Neural crest cell (in vitro differentiated cells): Measurements from ENCODE around the gene AKR1D1. TPM values are rescaled to one million over a fixed set of nuclear protein-coding genes. Genes with fewer than 3 reads are reported as not detected.
"Not testable (repeated sequence)": the region's sequence is repeated elsewhere in the genome, so short reads cannot be mapped to it uniquely, and the experiment has no call there.

Experiments
- DNase-seq: peaks from one replicate; pipeline ENCODE4 v3.0.0; 2021; ENCODE audit warnings: low read depth, mixed read lengths, low spot score
- H3K27ac Mint-ChIP-seq: one replicate; pipeline ENCODE4 v1.8.0; 2021; ENCODE audit warnings: mild to moderate bottlenecking, mixed read lengths; ENCODE audit not compliant: unreplicated experiment
- H3K27me3 Mint-ChIP-seq: 2 replicates; pipeline ENCODE4 v1.8.0; 2021; ENCODE audit warnings: low read depth, mild to moderate bottlenecking, mixed read lengths
- H3K36me3 Mint-ChIP-seq: 2 replicates; pipeline ENCODE4 v1.8.0; 2021; ENCODE audit warnings: low read depth, mild to moderate bottlenecking, mixed read lengths
- H3K4me1 Mint-ChIP-seq: 2 replicates; pipeline ENCODE4 v1.8.0; 2021; ENCODE audit warnings: mixed read lengths
- H3K4me3 Mint-ChIP-seq: one replicate; pipeline ENCODE4 v1.8.0; 2021; ENCODE audit warnings: mild to moderate bottlenecking, mixed read lengths
- H3K9me3 Mint-ChIP-seq: 2 replicates; pipeline ENCODE4 v1.8.0; 2021; ENCODE audit warnings: mixed read lengths
- total RNA-seq: library from RNA; stranded (reverse); gene quantifications from 2 replicates; pipeline ENCODE4 v1.2.1, GENCODE V29; 2021
- TF ChIP-seq, protein P1 (sequence below): fragments of 200-600 bp; sonication (generic); conservative IDR thresholded peaks from 2 replicates; pipeline ENCODE4 v1.5.0; 2021; ENCODE audit warnings: antibody characterized with exemption, mild to moderate bottlenecking

AKR1D1 gene
- total RNA-seq, 1 donor from 2014 or later: not detected

DNA sequence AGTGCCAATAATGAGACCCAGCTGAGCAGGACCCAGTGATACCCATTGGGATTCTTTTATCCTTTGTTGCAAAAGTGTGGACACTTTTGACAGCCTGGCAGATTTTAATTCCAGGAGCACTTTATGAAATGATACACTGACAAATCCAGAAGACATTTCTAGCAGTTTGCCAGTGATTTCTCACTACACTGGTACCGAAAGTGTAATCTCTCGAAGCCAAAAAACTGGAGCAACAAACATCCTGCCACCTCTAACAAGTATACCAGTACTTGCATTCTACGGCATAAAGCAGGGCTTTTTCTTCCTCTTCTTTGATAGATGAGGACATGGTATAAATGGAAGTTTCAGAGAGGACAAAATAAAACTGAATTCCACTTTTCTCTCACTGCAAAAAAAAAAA is 28.4 kb upstream of the AKR1D1 start:
- no peaks in the 10 kb centered on the region for H3K27me3 Mint-ChIP-seq
- H3K9me3 Mint-ChIP-seq: no peaks in the 10 kb centered on the region
- no peak for DNase-seq
- TF ChIP-seq, protein P1, sequence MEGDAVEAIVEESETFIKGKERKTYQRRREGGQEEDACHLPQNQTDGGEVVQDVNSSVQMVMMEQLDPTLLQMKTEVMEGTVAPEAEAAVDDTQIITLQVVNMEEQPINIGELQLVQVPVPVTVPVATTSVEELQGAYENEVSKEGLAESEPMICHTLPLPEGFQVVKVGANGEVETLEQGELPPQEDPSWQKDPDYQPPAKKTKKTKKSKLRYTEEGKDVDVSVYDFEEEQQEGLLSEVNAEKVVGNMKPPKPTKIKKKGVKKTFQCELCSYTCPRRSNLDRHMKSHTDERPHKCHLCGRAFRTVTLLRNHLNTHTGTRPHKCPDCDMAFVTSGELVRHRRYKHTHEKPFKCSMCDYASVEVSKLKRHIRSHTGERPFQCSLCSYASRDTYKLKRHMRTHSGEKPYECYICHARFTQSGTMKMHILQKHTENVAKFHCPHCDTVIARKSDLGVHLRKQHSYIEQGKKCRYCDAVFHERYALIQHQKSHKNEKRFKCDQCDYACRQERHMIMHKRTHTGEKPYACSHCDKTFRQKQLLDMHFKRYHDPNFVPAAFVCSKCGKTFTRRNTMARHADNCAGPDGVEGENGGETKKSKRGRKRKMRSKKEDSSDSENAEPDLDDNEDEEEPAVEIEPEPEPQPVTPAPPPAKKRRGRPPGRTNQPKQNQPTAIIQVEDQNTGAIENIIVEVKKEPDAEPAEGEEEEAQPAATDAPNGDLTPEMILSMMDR: no peak
- no peak overlapping the region for H3K4me3 Mint-ChIP-seq
- H3K27ac Mint-ChIP-seq: no peak overlapping the region
- H3K4me1 Mint-ChIP-seq: no peaks in the 10 kb centered on the region
- no peaks in the 10 kb centered on the region for H3K36me3 Mint-ChIP-seq

DNA sequence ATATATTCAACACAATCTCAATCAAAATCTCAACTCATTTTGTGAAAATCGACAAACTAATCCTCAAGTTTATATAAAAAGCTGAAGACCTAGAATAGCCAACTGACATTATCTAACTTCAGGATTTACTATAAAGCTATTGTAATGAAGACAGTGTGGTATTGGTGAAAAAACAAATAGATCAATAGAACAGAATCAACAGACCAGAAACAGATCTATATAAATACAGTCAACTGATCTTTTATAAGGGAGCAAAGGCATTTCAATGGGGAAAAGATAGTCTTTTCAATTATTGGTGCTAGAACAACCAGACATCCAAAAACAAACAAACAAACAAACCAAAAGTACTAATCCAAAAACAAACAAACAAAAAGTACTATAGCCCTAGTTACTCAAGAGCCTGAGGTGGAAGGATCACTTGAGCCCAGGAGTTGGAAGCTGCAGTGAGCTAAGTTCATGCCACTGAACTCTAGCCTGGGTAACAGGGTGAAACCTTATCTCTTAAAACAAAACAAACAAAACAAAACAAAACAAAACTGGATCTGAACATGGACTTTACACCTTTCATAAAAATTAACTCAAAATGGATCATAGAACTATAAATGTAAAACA is 26.6 kb upstream of the AKR1D1 start:
- TF ChIP-seq, protein P1: no peak
- Mint-ChIP-seq H3K4me3 (no peak overlapping the region), H3K27me3 (no peaks in the 10 kb centered on the region), H3K36me3 (no peaks in the 10 kb centered on the region), H3K27ac (no peak overlapping the region), H3K9me3 (no peaks in the 10 kb centered on the region), H3K4me1 (no peaks in the 10 kb centered on the region)
- no peak for DNase-seq

DNA sequence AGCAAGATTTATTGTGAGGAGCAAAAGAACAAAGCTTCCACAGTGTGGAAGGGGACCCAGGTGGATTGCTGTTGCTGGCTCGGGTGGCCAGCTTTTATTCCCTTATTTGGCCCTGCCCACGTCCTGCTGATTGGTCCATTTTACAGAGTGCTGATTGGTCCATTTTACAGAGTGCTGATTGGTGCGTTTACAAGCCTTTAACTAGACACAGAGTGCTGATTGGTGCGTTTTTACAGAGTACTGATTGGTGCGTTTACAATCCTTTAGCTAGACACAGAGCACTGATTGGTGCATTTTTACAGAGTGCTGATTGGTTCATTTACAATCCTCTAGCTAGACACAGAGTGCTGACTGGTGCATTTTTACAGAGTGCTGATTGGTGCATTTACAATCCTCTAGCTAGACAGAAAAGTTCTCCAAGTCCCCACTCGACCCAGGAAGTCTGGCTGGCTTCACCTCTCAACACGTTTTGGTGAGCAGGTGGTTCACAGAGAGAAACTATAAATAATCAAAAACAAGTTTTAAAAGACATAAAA is 24.5 kb upstream of the AKR1D1 start:
- H3K36me3 Mint-ChIP-seq, H3K27ac Mint-ChIP-seq, H3K27me3 Mint-ChIP-seq, DNase-seq, H3K4me3 Mint-ChIP-seq, H3K9me3 Mint-ChIP-seq, H3K4me1 Mint-ChIP-seq: not testable (repeated sequence)

DNA sequence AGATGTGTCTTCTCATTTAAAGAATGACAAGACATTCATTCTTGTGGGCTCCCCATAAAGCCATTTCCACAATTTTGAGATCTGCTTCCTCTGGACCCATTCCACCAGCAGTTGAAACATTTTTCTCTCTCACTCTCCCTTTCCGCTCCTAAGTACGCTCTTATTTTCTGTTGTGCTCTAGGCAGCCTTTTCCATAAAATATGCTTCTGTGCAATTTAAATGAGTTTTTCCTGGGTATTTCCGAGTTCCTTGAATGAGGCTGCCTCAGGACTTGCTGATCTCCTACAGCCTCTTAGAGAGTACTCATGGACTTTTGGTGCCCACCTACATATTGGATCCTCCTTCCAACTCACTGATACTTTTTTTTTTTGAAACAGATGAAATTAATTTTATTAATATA is 23.6 kb upstream of the AKR1D1 start:
- H3K36me3 Mint-ChIP-seq: no peaks in the 10 kb centered on the region
- TF ChIP-seq, protein P1: no peak
- no peaks in the 10 kb centered on the region for H3K27me3 Mint-ChIP-seq
- peaks cover 3% of the 10 kb centered on the region for H3K9me3 Mint-ChIP-seq
- H3K4me1 Mint-ChIP-seq: no peaks in the 10 kb centered on the region
- no peak overlapping the region for H3K27ac Mint-ChIP-seq
- no peak overlapping the region for H3K4me3 Mint-ChIP-seq
- DNase-seq: no peak

DNA sequence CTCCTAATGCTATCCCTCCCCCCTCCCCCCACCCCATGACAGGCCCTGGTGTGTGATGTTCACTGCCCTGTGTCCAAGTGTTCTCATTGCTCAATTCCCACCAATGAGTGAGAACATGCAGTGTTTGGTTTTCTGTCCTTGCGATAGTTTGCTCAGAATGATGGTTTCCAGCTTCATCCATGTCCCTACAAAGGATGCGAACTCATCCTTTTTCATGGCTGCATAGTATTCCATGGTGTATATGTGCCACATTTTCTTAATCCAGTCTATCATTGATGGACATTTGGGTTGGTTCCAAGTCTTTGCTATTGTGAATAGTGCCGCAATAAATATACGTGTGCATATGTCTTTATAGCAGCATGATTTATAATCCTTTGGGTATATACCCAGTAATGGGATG is 20.6 kb upstream of the AKR1D1 start:
- H3K36me3 Mint-ChIP-seq, H3K27me3 Mint-ChIP-seq, H3K9me3 Mint-ChIP-seq, H3K27ac Mint-ChIP-seq, H3K4me3 Mint-ChIP-seq, H3K4me1 Mint-ChIP-seq, DNase-seq: not testable (repeated sequence)

DNA sequence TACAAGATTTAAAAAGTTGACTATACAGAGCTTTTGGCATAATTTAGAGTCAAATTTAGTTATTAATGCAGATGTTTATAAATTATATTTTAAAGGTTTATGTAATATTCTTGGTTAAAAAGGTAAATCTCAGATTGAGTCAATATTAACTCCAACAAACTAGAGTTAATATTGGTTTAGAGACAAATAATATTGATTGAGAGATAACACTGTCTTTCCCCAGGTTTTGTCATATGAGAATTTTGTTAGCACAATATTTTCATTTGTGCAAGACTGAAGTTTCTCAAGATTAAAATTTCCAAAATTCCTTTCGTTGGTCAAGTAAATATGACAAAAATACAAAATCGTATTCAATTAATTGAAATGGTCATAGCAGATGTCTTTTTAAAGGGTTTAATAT is 12.9 kb upstream of the AKR1D1 start:
- H3K27me3 Mint-ChIP-seq: no peaks in the 10 kb centered on the region
- H3K9me3 Mint-ChIP-seq: no peaks in the 10 kb centered on the region
- H3K27ac Mint-ChIP-seq: no peak overlapping the region
- H3K4me1 Mint-ChIP-seq: no peaks in the 10 kb centered on the region
- no peak for DNase-seq
- H3K36me3 Mint-ChIP-seq: no peaks in the 10 kb centered on the region
- H3K4me3 Mint-ChIP-seq: no peak overlapping the region
- TF ChIP-seq, protein P1: no peak
